PFSK-1 (cell line): ENCODE results near the gene CDK13.

Source experiments
- POLR2AphosphoS5 ChIP-seq: IDR thresholded peaks from 2 replicates; pipeline ENCODE4 v1.6.1; 2012; ENCODE audit warnings: low read depth, mild to moderate bottlenecking, control low read depth, low read length, moderate library complexity
- REST ChIP-seq, 2 experiments: IDR thresholded peaks; 2 replicates each; pipeline versions ENCODE4 v1.6.1 to v1.8.0; 2011 to 2012; ENCODE audit warnings: low read depth in 2 of 2, low read length in 2 of 2, control low read depth in 1 of 2, inconsistent platforms in 1 of 2, mild to moderate bottlenecking in 1 of 2, moderate library complexity in 1 of 2; ENCODE audit not compliant: insufficient read depth in 1 of 2
- SIN3A ChIP-seq: IDR thresholded peaks from 2 replicates; pipeline ENCODE4 v1.6.1; 2012; ENCODE audit warnings: mild to moderate bottlenecking, low read length, moderate library complexity, borderline replicate concordance; ENCODE audit not compliant: insufficient read depth

GRCh38 chr7:39973801-39974200 lies 23.7 kb downstream of the CDK13 start:
- no peak for TF ChIP-seq POLR2AphosphoS5
- TF ChIP-seq SIN3A, result no peak
- no peak for TF ChIP-seq REST (IDR thresholded peaks at IDR 0.05; ENCODE audit: insufficient read depth in 1 of 2, low read depth in 2 of 2, low read length in 2 of 2)
